ENCODE data around the gene CTAGE15. TPM values are rescaled to one million over a fixed set of nuclear protein-coding genes. Genes with fewer than 3 reads are reported as not detected.
"Not testable (repeated sequence)": the region's sequence is repeated elsewhere in the genome, so short reads cannot be mapped to it uniquely, and the experiment has no call there.

CTAGE15 gene
- polyA plus RNA-seq (0.61 to 1.4 TPM (median 0.97 TPM) in 3 replicates), polyA minus RNA-seq (1.2 TPM in 1 of 3 replicates, not detected in the others)
- polyA plus RNA-seq (2011; ENCODE audit: low read depth) = 4.2 TPM
- 0.45 and 0.92 TPM in 2 replicates for polyA plus RNA-seq (2011; cell fraction: cytosol; rRNA removed)
- 2.9 and 3.8 TPM in 2 replicates for polyA plus RNA-seq (2011; cell fraction: nucleus; rRNA removed)
- polyA plus RNA-seq (2012; ENCODE audit: low replicate concordance) = 0.92 and 1.8 TPM in 2 replicates
- polyA minus RNA-seq (2011; cell fraction: cytosol; rRNA and poly(A)+ RNA removed) = not detected
- 1.5 and 3.3 TPM in 2 replicates for polyA minus RNA-seq (2011; cell fraction: nucleus; rRNA and poly(A)+ RNA removed)

GRCh38 chr7:143571501-143571900 is at the start of gene CTAGE15:
Gene CTAGE15, plus strand, starts transcription at chr7:143571801. Its CDS starts 17 bp downstream, at chr7:143571818.
- H3K79me2 ChIP-seq (ENCODE audit: control insufficient read depth, insufficient read depth, low read length); H3K4me2 ChIP-seq (ENCODE audit: control insufficient read depth, extremely low read depth, insufficient read depth, low read depth, low read length); H3K9me3 ChIP-seq (ENCODE audit: control insufficient read depth, low read depth, low read length); FAIRE-seq; H3K36me3 ChIP-seq (ENCODE audit: control insufficient read depth in 2 of 2, extremely low read depth in 1 of 2, insufficient read depth in 2 of 2, low read length in 2 of 2); H3K4me3 ChIP-seq (ENCODE audit: control insufficient read depth in 2 of 3, extremely low read depth in 1 of 3, insufficient read depth in 2 of 3, low read depth in 1 of 3, low read length in 3 of 3); H3K4me1 ChIP-seq (ENCODE audit: control insufficient read depth, extremely low read depth, insufficient read depth, low read length); H3K9ac ChIP-seq (ENCODE audit: control insufficient read depth, extremely low read depth, insufficient read depth, low read length); H4K20me1 ChIP-seq (ENCODE audit: control insufficient read depth, extremely low read depth, insufficient read depth, low read length); H2AFZ ChIP-seq (ENCODE audit: control insufficient read depth, low read length); DNase-seq (ENCODE audit: low read depth, low spot score); H3K27me3 ChIP-seq (ENCODE audit: control insufficient read depth, extremely low read depth, insufficient read depth, low read length); dilution Hi-C loops (cut with MboI; ENCODE audit: extremely low pct_ligation_motif_present, low sequenced_read_pairs); H3K27ac ChIP-seq (ENCODE audit: control insufficient read depth, insufficient read depth, low read length); H3K9me1 ChIP-seq (ENCODE audit: control insufficient read depth, extremely low read depth, insufficient read depth, low read length): not testable (repeated sequence)

DNA sequence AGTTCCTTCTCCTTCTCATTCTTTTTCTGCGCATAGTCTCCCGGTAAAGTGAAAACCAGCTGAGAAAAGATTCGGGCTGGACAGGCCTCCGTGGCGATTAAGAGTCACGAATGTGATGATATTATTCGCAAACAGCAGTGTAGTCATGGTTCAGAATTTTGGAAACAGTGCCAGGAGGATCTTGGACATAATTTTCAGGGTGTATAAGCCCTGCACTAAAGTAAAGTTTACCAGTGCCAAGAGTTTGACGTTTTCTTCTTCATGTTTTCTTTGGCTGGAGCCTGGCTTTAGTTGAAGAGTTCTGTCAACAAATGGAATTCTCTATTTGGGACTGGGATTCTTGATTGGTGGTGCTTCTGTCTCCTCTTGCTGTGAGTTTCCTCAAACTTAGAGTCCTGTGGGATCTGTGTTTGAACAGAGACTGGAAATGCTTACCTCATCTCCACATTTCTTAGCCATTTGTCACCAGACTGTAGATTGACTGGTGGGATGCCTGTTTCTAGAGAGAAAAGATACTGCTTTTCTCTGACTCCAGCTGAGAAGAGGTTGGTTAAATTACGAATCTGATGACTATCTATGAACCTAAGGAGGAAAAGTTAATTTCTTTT is 49.2 kb upstream of the CTAGE15 start:
- H3K27ac ChIP-seq (ENCODE audit: control insufficient read depth, insufficient read depth, low read length); H4K20me1 ChIP-seq (ENCODE audit: control insufficient read depth, extremely low read depth, insufficient read depth, low read length); H2AFZ ChIP-seq (ENCODE audit: control insufficient read depth, low read length); DNase-seq (ENCODE audit: low read depth, low spot score); H3K36me3 ChIP-seq (ENCODE audit: control insufficient read depth in 2 of 2, extremely low read depth in 1 of 2, insufficient read depth in 2 of 2, low read length in 2 of 2); dilution Hi-C loops (cut with MboI; ENCODE audit: extremely low pct_ligation_motif_present, low sequenced_read_pairs); H3K4me1 ChIP-seq (ENCODE audit: control insufficient read depth, extremely low read depth, insufficient read depth, low read length); H3K9me3 ChIP-seq (ENCODE audit: control insufficient read depth, low read depth, low read length); H3K4me2 ChIP-seq (ENCODE audit: control insufficient read depth, extremely low read depth, insufficient read depth, low read depth, low read length); H3K27me3 ChIP-seq (ENCODE audit: control insufficient read depth, extremely low read depth, insufficient read depth, low read length); H3K79me2 ChIP-seq (ENCODE audit: control insufficient read depth, insufficient read depth, low read length); H3K9me1 ChIP-seq (ENCODE audit: control insufficient read depth, extremely low read depth, insufficient read depth, low read length); H3K4me3 ChIP-seq (ENCODE audit: control insufficient read depth in 2 of 3, extremely low read depth in 1 of 3, insufficient read depth in 2 of 3, low read depth in 1 of 3, low read length in 3 of 3); H3K9ac ChIP-seq (ENCODE audit: control insufficient read depth, extremely low read depth, insufficient read depth, low read length): not testable (repeated sequence)
- peak; percentile 92 for FAIRE-seq

- H3K79me2 ChIP-seq (ENCODE audit: control insufficient read depth, insufficient read depth, low read length); H3K4me1 ChIP-seq (ENCODE audit: control insufficient read depth, extremely low read depth, insufficient read depth, low read length); dilution Hi-C loops (cut with MboI; ENCODE audit: extremely low pct_ligation_motif_present, low sequenced_read_pairs); DNase-seq (ENCODE audit: low read depth, low spot score); H3K9me1 ChIP-seq (ENCODE audit: control insufficient read depth, extremely low read depth, insufficient read depth, low read length); H3K27me3 ChIP-seq (ENCODE audit: control insufficient read depth, extremely low read depth, insufficient read depth, low read length); H2AFZ ChIP-seq (ENCODE audit: control insufficient read depth, low read length); H3K4me3 ChIP-seq (ENCODE audit: control insufficient read depth in 2 of 3, extremely low read depth in 1 of 3, insufficient read depth in 2 of 3, low read depth in 1 of 3, low read length in 3 of 3); H3K9me3 ChIP-seq (ENCODE audit: control insufficient read depth, low read depth, low read length); H3K9ac ChIP-seq (ENCODE audit: control insufficient read depth, extremely low read depth, insufficient read depth, low read length); FAIRE-seq; H3K27ac ChIP-seq (ENCODE audit: control insufficient read depth, insufficient read depth, low read length); H3K4me2 ChIP-seq (ENCODE audit: control insufficient read depth, extremely low read depth, insufficient read depth, low read depth, low read length); H3K36me3 ChIP-seq (ENCODE audit: control insufficient read depth in 2 of 2, extremely low read depth in 1 of 2, insufficient read depth in 2 of 2, low read length in 2 of 2); H4K20me1 ChIP-seq (ENCODE audit: control insufficient read depth, extremely low read depth, insufficient read depth, low read length): not testable (repeated sequence)
Measured at GRCh38 chr7:143531169-143531926, 40.3 kb upstream of the CTAGE15 start.

DNA sequence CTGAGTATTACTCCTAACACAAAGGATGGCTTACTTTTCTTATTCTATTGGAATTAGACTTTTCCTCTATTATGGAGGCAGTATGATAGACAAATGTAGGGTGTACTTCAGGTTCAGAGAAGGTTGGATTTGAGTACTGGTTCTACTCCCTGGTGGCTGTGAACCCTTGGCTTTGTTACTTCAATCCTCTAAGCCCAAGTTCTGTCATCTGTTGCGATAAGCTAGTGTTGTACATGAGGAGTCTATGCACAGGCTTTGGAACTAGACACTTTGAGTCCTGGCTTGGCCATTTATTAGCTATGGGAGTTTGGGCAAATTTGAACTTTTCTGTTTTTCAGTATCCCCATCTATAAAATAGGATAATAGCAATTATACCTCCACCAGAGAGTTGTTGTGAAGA is 39.7 kb upstream of the CTAGE15 start:
- H2AFZ ChIP-seq (ENCODE audit: control insufficient read depth, low read length); H3K4me3 ChIP-seq (ENCODE audit: control insufficient read depth in 2 of 3, extremely low read depth in 1 of 3, insufficient read depth in 2 of 3, low read depth in 1 of 3, low read length in 3 of 3); H3K9me1 ChIP-seq (ENCODE audit: control insufficient read depth, extremely low read depth, insufficient read depth, low read length); H4K20me1 ChIP-seq (ENCODE audit: control insufficient read depth, extremely low read depth, insufficient read depth, low read length); FAIRE-seq; H3K36me3 ChIP-seq (ENCODE audit: control insufficient read depth in 2 of 2, extremely low read depth in 1 of 2, insufficient read depth in 2 of 2, low read length in 2 of 2); H3K4me2 ChIP-seq (ENCODE audit: control insufficient read depth, extremely low read depth, insufficient read depth, low read depth, low read length); dilution Hi-C loops (cut with MboI; ENCODE audit: extremely low pct_ligation_motif_present, low sequenced_read_pairs); H3K27ac ChIP-seq (ENCODE audit: control insufficient read depth, insufficient read depth, low read length); H3K9ac ChIP-seq (ENCODE audit: control insufficient read depth, extremely low read depth, insufficient read depth, low read length); DNase-seq (ENCODE audit: low read depth, low spot score); H3K27me3 ChIP-seq (ENCODE audit: control insufficient read depth, extremely low read depth, insufficient read depth, low read length); H3K79me2 ChIP-seq (ENCODE audit: control insufficient read depth, insufficient read depth, low read length); H3K4me1 ChIP-seq (ENCODE audit: control insufficient read depth, extremely low read depth, insufficient read depth, low read length); H3K9me3 ChIP-seq (ENCODE audit: control insufficient read depth, low read depth, low read length): not testable (repeated sequence)
